ENCODE measurements around the gene EEIG1. TPM values are rescaled to one million over a fixed set of nuclear protein-coding genes. Genes with fewer than 3 reads are reported as not detected.

EEIG1 gene
- total RNA-seq, result 100 to 1,000 TPM; 127 to 168 (median 144) TPM
- long read RNA-seq, donor 1, full-length matches to known transcripts, result 19 of 97 reads
- long read RNA-seq, donor 1, partial matches to known transcripts, result 9 of 97 reads
- long read RNA-seq, donor 1, other reads (novel, unspliced or antisense), result 69 of 97 reads
- long read RNA-seq, donor 2, full-length matches to known transcripts, result 9 of 32 reads
- long read RNA-seq, donor 2, partial matches to known transcripts, result 2 of 32 reads
- long read RNA-seq, donor 2, other reads (novel, unspliced or antisense), result 21 of 32 reads

GRCh38 chr9:127980706-127981558 is at the start of gene EEIG1:
Gene EEIG1, minus strand, starts transcription at chr9:127980989. Its CDS starts 852 bp downstream, at chr9:127980137.
- DNase-seq (peak; percentile 95 to 99 (median 97)), ATAC-seq (peak; percentile 79)
- intact Hi-C loops (cut with DNase I, micrococcal nuclease), result loop anchor here in 1 of 2 donors (10.0 kb wide), 1 partner anchor 54 kb away; no protein-coding TSS in a partner anchor
- no peak for TF ChIP-seq CTCF (IDR thresholded peaks at IDR 0.05)
- no peaks in the 10 kb centered on the region for H3K36me3 ChIP-seq (ENCODE audit: low read depth)
- H3K9me3 ChIP-seq, result no peaks in the 10 kb centered on the region
- H3K4me3 ChIP-seq, result peak within 1 kb of the TSS; percentile 84
- peaks cover 38% of the 10 kb centered on the region for H3K4me1 ChIP-seq (ENCODE audit: low read depth)

GRCh38 chr9:128027705-128028104 is 46.9 kb upstream of the EEIG1 start:
- intact Hi-C loops (cut with DNase I, micrococcal nuclease), result no loop called here
- no peak for ATAC-seq
- H3K36me3 ChIP-seq (ENCODE audit: low read depth), result no peaks in the 10 kb centered on the region
- no peaks in the 10 kb centered on the region for H3K4me1 ChIP-seq (ENCODE audit: low read depth)
- no peak overlapping the region for H3K4me3 ChIP-seq
- DNase-seq, result no peak
- H3K9me3 ChIP-seq, result no peaks in the 10 kb centered on the region
- no peak for TF ChIP-seq CTCF (IDR thresholded peaks at IDR 0.05)

- Histone ChIP-seq H3K36me3 (ENCODE audit: low read depth) (no peaks in the 10 kb centered on the region), H3K9me3 (no peaks in the 10 kb centered on the region), H3K4me1 (ENCODE audit: low read depth) (no peaks in the 10 kb centered on the region), H3K4me3 (no peak overlapping the region)
- DNase-seq (no peak), ATAC-seq (peak; percentile 42)
- intact Hi-C loops (cut with DNase I, micrococcal nuclease), result no loop called here
- TF ChIP-seq CTCF (IDR thresholded peaks at IDR 0.05), result no peak
Measured at GRCh38 chr9:128026773-128027541, 46.2 kb upstream of the EEIG1 start.

GRCh38 chr9:128026255-128026772 is 45.5 kb upstream of the EEIG1 start:
- ATAC-seq, result peak; percentile 81

More at GRCh38 chr9:128026255-128026772, 45.5 kb upstream of the EEIG1 start:
- H3K36me3 ChIP-seq (ENCODE audit: low read depth), result no peaks in the 10 kb centered on the region
- H3K4me1 ChIP-seq (ENCODE audit: low read depth), result no peaks in the 10 kb centered on the region
- peak in 2 of 3 donors; percentile 54 to 75 for DNase-seq
- H3K9me3 ChIP-seq, result no peaks in the 10 kb centered on the region
- no peak overlapping the region for H3K4me3 ChIP-seq
- intact Hi-C loops (cut with DNase I, micrococcal nuclease), result no loop called here
- no peak for TF ChIP-seq CTCF (IDR thresholded peaks at IDR 0.05)

Data from mucosa of descending colon (tissue), 3 donors.